ENCODE data around the gene ASTL.

The ASTL gene

DNA sequence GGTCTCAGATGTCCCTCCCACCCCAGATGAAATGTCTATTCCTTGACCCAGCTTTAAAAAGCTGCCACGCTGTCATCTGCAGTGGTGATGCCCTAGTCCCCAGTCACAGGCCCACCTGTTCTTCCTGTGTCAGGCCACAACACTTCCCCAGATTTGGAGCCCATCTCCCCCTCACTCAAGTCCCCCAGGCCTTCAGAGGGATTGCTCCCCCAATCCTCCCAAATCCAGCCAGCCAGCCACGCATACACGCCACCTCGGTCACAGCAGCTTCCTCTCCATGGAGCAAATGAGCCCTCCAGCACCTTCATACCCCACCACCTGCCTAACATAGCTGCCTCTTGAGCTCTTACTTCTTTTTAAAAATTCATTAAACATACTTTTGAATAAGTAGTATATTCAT, 7.8 kb downstream of the ASTL start:
- Histone ChIP-seq H3K27me3 (replicated peaks; ENCODE audit: control insufficient read depth, insufficient read depth, low read length, poor library complexity, severe bottlenecking) (no peaks in the 10 kb centered on the region), H3K27ac (ENCODE audit: insufficient read depth, low read length, poor library complexity, severe bottlenecking) (no peak overlapping the region), H3K4me3 (ENCODE audit: insufficient read depth, low read depth, low read length, poor library complexity, severe bottlenecking) (no peak overlapping the region), H3K36me3 (ENCODE audit: control insufficient read depth, insufficient read depth, low read length) (no peaks in the 10 kb centered on the region), H3K4me1 (ENCODE audit: control insufficient read depth, insufficient read depth, low read length, poor library complexity, severe bottlenecking) (no peaks in the 10 kb centered on the region), H3K9me3 (ENCODE audit: control insufficient read depth, low read length) (no peaks in the 10 kb centered on the region)
- no peak for DNase-seq

DNA sequence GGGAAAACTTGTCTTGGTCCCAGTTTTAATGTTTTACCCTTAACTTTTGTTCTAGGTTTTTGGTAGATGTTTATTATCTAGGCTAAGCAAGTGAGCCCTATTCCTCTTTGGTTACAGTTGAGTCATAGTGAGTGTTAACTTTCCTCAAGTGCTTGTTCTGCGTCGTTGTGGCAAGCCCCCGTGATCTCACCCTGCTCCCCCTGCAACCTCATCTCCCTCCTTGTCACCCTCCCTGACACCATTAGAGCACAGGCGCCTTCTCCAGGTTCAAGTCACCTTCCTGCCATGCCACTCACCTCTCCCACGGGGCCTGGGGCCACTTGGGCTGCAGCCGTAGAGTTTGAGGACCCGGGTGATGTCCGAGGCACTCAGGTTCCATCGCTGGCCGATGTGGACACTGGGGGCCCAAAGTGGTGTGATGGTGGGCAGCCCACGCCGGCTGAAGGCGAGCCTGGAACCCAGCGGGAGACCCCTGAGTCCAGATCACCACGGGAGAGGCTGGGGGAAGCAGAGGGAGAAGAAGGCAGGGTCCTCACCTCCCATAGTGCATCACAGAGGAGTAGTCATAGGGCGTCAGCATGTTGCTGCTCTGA, 8.7 kb downstream of the ASTL start:
- Histone ChIP-seq H3K27me3 (replicated peaks; ENCODE audit: control insufficient read depth, insufficient read depth, low read length, poor library complexity, severe bottlenecking) (no peaks in the 10 kb centered on the region), H3K4me3 (ENCODE audit: insufficient read depth, low read depth, low read length, poor library complexity, severe bottlenecking) (no peak overlapping the region), H3K36me3 (ENCODE audit: control insufficient read depth, insufficient read depth, low read length) (no peaks in the 10 kb centered on the region), H3K4me1 (ENCODE audit: control insufficient read depth, insufficient read depth, low read length, poor library complexity, severe bottlenecking) (no peaks in the 10 kb centered on the region), H3K9me3 (ENCODE audit: control insufficient read depth, low read length) (no peaks in the 10 kb centered on the region), H3K27ac (ENCODE audit: insufficient read depth, low read length, poor library complexity, severe bottlenecking) (no peak overlapping the region)
- DNase-seq: no peak

DNA sequence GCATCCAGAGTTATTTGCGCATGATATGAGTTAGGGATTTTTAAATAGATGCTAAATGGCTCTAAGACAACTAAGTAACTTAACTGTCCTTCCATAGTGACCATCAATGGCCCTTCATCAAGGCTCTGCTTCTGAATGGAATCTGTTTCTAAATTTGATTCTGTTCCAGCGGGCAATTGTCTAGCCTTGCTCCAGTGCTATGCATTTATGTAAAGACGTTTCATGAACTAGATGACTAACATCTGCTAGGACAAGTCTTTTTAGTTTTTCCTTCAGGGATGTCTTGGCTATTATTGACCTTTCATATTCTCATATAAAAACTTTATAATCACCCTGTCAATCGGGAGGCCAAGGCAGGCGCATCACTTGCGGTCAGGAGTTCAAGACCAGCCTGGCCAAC, 9.8 kb downstream of the ASTL start:
- Histone ChIP-seq H3K9me3 (ENCODE audit: control insufficient read depth, low read length) (no peaks in the 10 kb centered on the region), H3K36me3 (ENCODE audit: control insufficient read depth, insufficient read depth, low read length) (no peaks in the 10 kb centered on the region), H3K4me1 (ENCODE audit: control insufficient read depth, insufficient read depth, low read length, poor library complexity, severe bottlenecking) (no peaks in the 10 kb centered on the region), H3K27me3 (replicated peaks; ENCODE audit: control insufficient read depth, insufficient read depth, low read length, poor library complexity, severe bottlenecking) (no peaks in the 10 kb centered on the region), H3K4me3 (ENCODE audit: insufficient read depth, low read depth, low read length, poor library complexity, severe bottlenecking) (no peak overlapping the region), H3K27ac (ENCODE audit: insufficient read depth, low read length, poor library complexity, severe bottlenecking) (no peak overlapping the region)
- no peak for DNase-seq

DNA sequence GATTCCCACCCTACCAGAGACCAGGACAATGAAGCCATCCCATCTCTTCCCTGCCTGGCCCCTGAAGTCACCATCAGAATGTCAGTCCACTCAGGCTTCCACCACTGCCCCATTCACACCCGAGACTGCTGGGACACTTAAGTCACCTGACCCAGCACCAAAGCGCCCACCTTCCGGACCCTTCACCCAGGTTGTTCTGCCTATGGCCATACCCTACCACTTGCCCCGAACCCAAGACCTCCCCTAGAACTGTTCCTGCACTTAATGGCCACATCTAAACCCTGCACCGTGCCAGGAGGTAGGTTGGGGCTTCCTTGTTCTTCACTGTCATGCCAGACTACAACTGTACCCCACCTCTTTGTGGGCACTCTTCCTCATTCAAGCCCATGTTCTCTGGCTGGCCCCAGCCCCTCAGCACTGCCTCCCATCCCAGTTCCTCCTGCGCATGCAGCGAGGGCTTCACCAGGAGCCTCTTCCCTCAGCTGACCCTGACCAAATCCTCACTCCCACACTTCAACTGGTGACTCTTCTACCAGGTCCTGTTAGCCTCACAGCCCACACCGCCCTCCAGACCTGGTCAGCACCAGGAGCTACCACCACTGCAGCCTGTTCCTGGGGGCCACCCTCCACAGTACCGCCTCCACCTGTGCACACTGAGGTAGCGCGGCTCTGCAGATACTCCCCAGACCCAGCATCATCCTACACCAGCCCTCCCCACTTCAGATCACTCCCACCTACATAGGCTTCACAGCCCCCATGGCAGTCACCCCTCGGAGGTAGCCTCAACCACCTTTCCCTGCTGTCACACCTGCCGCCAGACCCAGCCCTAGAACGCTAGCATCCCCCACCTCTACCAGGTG, 13.7 kb downstream of the ASTL start:
- H3K9me3 ChIP-seq (ENCODE audit: control insufficient read depth, low read length): no peaks in the 10 kb centered on the region
- H3K36me3 ChIP-seq (ENCODE audit: control insufficient read depth, insufficient read depth, low read length): no peaks in the 10 kb centered on the region
- no peak overlapping the region for H3K4me3 ChIP-seq (ENCODE audit: insufficient read depth, low read depth, low read length, poor library complexity, severe bottlenecking)
- H3K27me3 ChIP-seq (replicated peaks; ENCODE audit: control insufficient read depth, insufficient read depth, low read length, poor library complexity, severe bottlenecking): peaks cover 7% of the 10 kb centered on the region
- no peak for DNase-seq
- no peaks in the 10 kb centered on the region for H3K4me1 ChIP-seq (ENCODE audit: control insufficient read depth, insufficient read depth, low read length, poor library complexity, severe bottlenecking)
- no peak overlapping the region for H3K27ac ChIP-seq (ENCODE audit: insufficient read depth, low read length, poor library complexity, severe bottlenecking)

DNA sequence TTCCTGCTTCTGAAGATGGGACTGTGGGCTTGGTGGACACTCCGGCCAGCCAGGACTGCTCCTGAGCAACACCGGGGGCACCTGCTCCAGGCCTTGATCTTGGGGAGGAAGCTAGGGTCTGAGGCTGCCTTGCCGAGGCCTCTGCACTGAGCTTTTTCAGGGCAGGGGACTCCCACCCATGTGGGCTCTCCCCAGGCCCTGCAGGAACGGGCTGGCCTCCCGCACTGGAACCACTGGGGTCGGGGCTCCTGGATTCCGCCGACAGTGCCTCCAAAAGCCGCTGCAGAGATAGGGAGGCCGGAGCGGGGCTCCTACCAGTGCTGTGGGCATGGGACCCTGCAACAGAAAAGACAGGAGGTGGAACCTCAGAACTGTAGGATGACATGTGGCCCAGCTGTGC, 14.4 kb downstream of the ASTL start:
- no peaks in the 10 kb centered on the region for H3K4me1 ChIP-seq (ENCODE audit: control insufficient read depth, insufficient read depth, low read length, poor library complexity, severe bottlenecking)
- DNase-seq: no peak

DNA sequence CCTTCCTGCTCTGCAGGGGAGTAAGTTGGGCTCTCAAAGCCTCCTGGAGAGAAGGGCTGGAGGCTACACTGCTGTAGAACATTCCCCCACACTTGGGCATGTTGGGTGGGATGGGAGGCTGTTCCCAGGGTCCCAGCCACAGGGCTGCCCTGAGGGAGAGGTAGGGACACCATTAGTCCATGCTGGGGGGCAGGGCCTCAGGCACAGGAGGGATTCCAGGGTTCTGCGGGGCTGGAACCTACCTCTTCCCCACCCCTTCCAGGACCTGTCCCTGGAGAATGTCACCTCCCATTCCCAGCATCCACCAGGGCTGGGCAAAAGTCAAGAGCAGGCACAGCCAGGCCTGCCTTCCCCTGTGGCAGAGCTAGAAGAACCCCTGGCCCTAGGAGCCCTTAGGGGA, 15.0 kb downstream of the ASTL start:
- no peaks in the 10 kb centered on the region for H3K9me3 ChIP-seq (ENCODE audit: control insufficient read depth, low read length)

More for the DNA sequence above, 14.4 kb downstream of the ASTL start:
- Histone ChIP-seq H3K4me3 (ENCODE audit: insufficient read depth, low read depth, low read length, poor library complexity, severe bottlenecking) (no peak overlapping the region), H3K27ac (ENCODE audit: insufficient read depth, low read length, poor library complexity, severe bottlenecking) (no peak overlapping the region), H3K36me3 (ENCODE audit: control insufficient read depth, insufficient read depth, low read length) (no peaks in the 10 kb centered on the region), H3K9me3 (ENCODE audit: control insufficient read depth, low read length) (no peaks in the 10 kb centered on the region), H3K27me3 (replicated peaks; ENCODE audit: control insufficient read depth, insufficient read depth, low read length, poor library complexity, severe bottlenecking) (peaks cover 7% of the 10 kb centered on the region)

DNA sequence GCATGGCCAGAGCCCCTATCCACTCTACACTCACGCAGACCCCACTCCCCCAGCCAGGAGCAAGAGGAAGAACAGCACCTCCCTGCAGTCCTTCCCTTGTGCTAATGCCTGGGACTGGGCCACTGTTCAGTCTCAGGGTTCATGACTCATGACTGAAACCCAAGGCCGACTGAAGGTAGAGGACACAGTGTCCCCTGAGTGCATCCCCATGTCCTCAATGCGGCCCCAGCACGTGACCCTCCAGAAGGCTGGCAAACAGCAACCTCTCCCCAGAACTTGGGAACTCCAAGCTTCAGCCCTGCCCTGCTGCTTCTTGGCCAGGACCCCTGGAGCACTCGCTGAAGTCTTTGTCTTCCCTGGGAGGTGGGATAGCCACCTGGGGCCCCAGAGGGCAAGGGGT, 15.9 kb downstream of the ASTL start:
- H3K27ac ChIP-seq (ENCODE audit: insufficient read depth, low read length, poor library complexity, severe bottlenecking): no peak overlapping the region
- peaks cover 7% of the 10 kb centered on the region for H3K27me3 ChIP-seq (replicated peaks; ENCODE audit: control insufficient read depth, insufficient read depth, low read length, poor library complexity, severe bottlenecking)
- no peak for DNase-seq
- no peaks in the 10 kb centered on the region for H3K9me3 ChIP-seq (ENCODE audit: control insufficient read depth, low read length)
- peaks cover 2% of the 10 kb centered on the region for H3K4me1 ChIP-seq (ENCODE audit: control insufficient read depth, insufficient read depth, low read length, poor library complexity, severe bottlenecking)
- no peaks in the 10 kb centered on the region for H3K36me3 ChIP-seq (ENCODE audit: control insufficient read depth, insufficient read depth, low read length)
- no peak overlapping the region for H3K4me3 ChIP-seq (ENCODE audit: insufficient read depth, low read depth, low read length, poor library complexity, severe bottlenecking)

More for the DNA sequence above, 15.0 kb downstream of the ASTL start:
- no peak overlapping the region for H3K27ac ChIP-seq (ENCODE audit: insufficient read depth, low read length, poor library complexity, severe bottlenecking)
- no peak overlapping the region for H3K4me3 ChIP-seq (ENCODE audit: insufficient read depth, low read depth, low read length, poor library complexity, severe bottlenecking)
- DNase-seq: no peak
- H3K4me1 ChIP-seq (ENCODE audit: control insufficient read depth, insufficient read depth, low read length, poor library complexity, severe bottlenecking): no peaks in the 10 kb centered on the region
- no peaks in the 10 kb centered on the region for H3K36me3 ChIP-seq (ENCODE audit: control insufficient read depth, insufficient read depth, low read length)
- H3K27me3 ChIP-seq (replicated peaks; ENCODE audit: control insufficient read depth, insufficient read depth, low read length, poor library complexity, severe bottlenecking): peaks cover 7% of the 10 kb centered on the region

DNA sequence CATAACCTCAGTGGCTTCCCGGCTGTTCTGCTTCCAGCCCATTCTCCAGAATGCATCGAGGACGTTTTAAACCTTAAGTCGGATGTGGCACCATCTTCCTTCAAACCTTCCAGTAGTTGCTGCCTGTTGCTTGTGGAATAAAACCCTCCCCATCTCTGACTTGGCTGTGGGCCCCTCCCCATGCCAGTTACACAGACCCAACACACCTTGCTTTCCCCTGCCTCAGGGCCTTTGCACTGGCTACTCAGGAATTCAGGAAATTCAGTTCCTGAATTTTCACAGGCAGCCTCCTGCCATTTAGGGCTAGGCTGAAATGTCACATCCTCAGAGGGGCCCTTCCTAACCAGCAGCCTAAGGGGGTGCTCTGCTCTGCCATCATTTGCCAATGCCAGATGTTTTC, 16.9 kb downstream of the ASTL start:
- peaks cover 7% of the 10 kb centered on the region for H3K27me3 ChIP-seq (replicated peaks; ENCODE audit: control insufficient read depth, insufficient read depth, low read length, poor library complexity, severe bottlenecking)

DNA sequence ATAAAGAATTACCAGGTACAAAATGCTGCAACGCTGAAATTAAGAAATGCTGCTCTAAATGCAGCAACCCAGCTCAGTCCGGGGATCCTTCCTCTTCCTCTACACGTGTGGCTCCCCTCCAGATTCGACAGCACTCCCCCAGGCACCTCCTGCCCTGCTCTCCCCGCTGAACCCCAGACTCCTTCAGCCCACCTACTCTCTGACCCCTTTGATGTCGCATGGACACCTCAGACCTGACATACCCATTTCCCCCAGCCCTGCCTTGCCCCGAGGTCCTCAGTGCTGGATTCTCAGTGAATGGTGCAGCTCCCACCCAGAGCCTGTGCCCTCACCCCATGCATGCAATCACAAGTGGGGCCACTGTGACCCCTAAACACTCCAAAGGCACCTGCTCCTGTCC, 17.3 kb downstream of the ASTL start:
- Histone ChIP-seq H3K4me3 (ENCODE audit: insufficient read depth, low read depth, low read length, poor library complexity, severe bottlenecking) (no peak overlapping the region), H3K27me3 (replicated peaks; ENCODE audit: control insufficient read depth, insufficient read depth, low read length, poor library complexity, severe bottlenecking) (peaks cover 7% of the 10 kb centered on the region), H3K4me1 (ENCODE audit: control insufficient read depth, insufficient read depth, low read length, poor library complexity, severe bottlenecking) (peaks cover 9% of the 10 kb centered on the region), H3K9me3 (ENCODE audit: control insufficient read depth, low read length) (no peaks in the 10 kb centered on the region), H3K27ac (ENCODE audit: insufficient read depth, low read length, poor library complexity, severe bottlenecking) (no peak overlapping the region), H3K36me3 (ENCODE audit: control insufficient read depth, insufficient read depth, low read length) (no peaks in the 10 kb centered on the region)
- no peak for DNase-seq

More for the DNA sequence above, 16.9 kb downstream of the ASTL start:
- Histone ChIP-seq H3K27ac (ENCODE audit: insufficient read depth, low read length, poor library complexity, severe bottlenecking) (no peak overlapping the region), H3K4me1 (ENCODE audit: control insufficient read depth, insufficient read depth, low read length, poor library complexity, severe bottlenecking) (peaks cover 5% of the 10 kb centered on the region), H3K36me3 (ENCODE audit: control insufficient read depth, insufficient read depth, low read length) (no peaks in the 10 kb centered on the region), H3K4me3 (ENCODE audit: insufficient read depth, low read depth, low read length, poor library complexity, severe bottlenecking) (no peak overlapping the region), H3K9me3 (ENCODE audit: control insufficient read depth, low read length) (no peaks in the 10 kb centered on the region)
- no peak for DNase-seq

DNA sequence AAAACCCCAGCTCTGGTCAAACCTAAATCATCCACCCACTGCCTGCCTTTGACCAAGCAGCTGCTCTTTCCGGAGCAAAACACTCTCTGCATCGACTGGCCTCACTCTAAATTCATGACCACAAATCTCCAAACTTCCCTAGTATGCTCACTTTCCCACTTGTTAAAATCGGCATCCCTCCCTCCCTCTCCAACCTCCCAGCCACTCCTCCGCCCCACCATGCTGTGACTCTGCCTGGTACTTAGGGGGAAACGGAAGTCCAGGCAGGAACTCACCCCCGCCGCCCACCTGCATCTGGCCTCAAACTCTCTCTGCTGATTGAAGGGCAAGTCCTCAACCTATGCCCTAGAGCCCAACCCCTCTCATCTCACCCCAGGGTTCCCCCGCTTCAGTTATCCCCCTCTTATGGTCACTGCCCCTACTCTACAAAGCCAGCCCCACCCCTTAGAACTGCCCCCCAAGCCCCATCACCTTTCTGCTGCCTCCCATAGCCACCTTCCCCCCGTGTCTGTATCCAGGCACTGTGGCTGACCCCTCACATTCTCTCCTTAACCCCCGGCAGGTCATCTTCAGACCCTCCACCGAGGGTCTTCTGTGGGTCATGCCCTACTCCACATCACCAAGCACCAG, 18.1 kb downstream of the ASTL start:
- H3K27ac ChIP-seq (ENCODE audit: insufficient read depth, low read length, poor library complexity, severe bottlenecking): no peak overlapping the region
- H3K4me3 ChIP-seq (ENCODE audit: insufficient read depth, low read depth, low read length, poor library complexity, severe bottlenecking): no peak overlapping the region
- DNase-seq: no peak
- peaks cover 7% of the 10 kb centered on the region for H3K27me3 ChIP-seq (replicated peaks; ENCODE audit: control insufficient read depth, insufficient read depth, low read length, poor library complexity, severe bottlenecking)
- no peaks in the 10 kb centered on the region for H3K9me3 ChIP-seq (ENCODE audit: control insufficient read depth, low read length)
- no peaks in the 10 kb centered on the region for H3K36me3 ChIP-seq (ENCODE audit: control insufficient read depth, insufficient read depth, low read length)
- peaks cover 10% of the 10 kb centered on the region for H3K4me1 ChIP-seq (ENCODE audit: control insufficient read depth, insufficient read depth, low read length, poor library complexity, severe bottlenecking)
